Ishikawa (cell line): Measurements from ENCODE around the gene PIPOX.

ENCODE experiments used
- CREB1 ChIP-seq: IDR thresholded peaks from 2 replicates; pipeline ENCODE4 v1.6.1; 2012; ENCODE audit warnings: low read depth
- EP300 ChIP-seq: IDR thresholded peaks from 2 replicates; pipeline ENCODE4 v1.6.1; 2012; ENCODE audit warnings: borderline replicate concordance
- NFIC ChIP-seq: IDR thresholded peaks from 2 replicates; pipeline ENCODE4 v1.6.1; 2012
- RAD21 ChIP-seq: IDR thresholded peaks from 2 replicates; pipeline ENCODE4 v1.6.1; 2012; ENCODE audit warnings: low read depth
- TEAD4 ChIP-seq: IDR thresholded peaks from 2 replicates; pipeline ENCODE4 v1.6.1; 2012
- TF ChIP-seq, protein P1 (sequence below): IDR thresholded peaks from 2 replicates; pipeline ENCODE4 v1.6.1; 2012; ENCODE audit warnings: low read depth, mild to moderate bottlenecking
- TF ChIP-seq, protein P2 (sequence below): IDR thresholded peaks from 2 replicates; pipeline ENCODE4 v1.6.1; 2012

DNA sequence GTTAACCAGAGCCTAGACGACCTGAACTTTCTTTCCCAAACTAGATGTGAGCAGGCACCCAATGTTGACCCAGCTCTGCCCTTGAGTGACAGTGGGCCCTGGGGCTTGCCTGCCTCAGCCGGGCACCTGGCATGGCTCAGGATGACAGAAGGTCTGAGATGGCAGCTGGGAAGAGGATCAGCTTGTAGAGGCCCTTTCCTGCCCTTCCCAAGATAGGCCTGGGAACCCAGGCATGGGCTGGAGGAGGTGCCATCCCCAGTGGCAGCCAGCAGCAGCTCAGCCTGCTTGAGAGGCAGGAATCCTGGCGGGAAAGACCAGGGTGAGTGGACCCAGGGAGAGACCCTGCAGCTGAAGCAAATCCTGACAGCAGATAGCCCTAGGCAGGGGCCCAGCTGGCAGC, 59.1 kb downstream of the PIPOX start:
- TF ChIP-seq EP300, result no peak
- TF ChIP-seq NFIC, result no peak
- TF ChIP-seq, protein P1, sequence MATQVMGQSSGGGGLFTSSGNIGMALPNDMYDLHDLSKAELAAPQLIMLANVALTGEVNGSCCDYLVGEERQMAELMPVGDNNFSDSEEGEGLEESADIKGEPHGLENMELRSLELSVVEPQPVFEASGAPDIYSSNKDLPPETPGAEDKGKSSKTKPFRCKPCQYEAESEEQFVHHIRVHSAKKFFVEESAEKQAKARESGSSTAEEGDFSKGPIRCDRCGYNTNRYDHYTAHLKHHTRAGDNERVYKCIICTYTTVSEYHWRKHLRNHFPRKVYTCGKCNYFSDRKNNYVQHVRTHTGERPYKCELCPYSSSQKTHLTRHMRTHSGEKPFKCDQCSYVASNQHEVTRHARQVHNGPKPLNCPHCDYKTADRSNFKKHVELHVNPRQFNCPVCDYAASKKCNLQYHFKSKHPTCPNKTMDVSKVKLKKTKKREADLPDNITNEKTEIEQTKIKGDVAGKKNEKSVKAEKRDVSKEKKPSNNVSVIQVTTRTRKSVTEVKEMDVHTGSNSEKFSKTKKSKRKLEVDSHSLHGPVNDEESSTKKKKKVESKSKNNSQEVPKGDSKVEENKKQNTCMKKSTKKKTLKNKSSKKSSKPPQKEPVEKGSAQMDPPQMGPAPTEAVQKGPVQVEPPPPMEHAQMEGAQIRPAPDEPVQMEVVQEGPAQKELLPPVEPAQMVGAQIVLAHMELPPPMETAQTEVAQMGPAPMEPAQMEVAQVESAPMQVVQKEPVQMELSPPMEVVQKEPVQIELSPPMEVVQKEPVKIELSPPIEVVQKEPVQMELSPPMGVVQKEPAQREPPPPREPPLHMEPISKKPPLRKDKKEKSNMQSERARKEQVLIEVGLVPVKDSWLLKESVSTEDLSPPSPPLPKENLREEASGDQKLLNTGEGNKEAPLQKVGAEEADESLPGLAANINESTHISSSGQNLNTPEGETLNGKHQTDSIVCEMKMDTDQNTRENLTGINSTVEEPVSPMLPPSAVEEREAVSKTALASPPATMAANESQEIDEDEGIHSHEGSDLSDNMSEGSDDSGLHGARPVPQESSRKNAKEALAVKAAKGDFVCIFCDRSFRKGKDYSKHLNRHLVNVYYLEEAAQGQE, result no peak
- TF ChIP-seq CREB1, result no peak
- no peak for TF ChIP-seq TEAD4
- TF ChIP-seq, protein P2, sequence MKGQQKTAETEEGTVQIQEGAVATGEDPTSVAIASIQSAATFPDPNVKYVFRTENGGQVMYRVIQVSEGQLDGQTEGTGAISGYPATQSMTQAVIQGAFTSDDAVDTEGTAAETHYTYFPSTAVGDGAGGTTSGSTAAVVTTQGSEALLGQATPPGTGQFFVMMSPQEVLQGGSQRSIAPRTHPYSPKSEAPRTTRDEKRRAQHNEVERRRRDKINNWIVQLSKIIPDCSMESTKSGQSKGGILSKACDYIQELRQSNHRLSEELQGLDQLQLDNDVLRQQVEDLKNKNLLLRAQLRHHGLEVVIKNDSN, result no peak
- TF ChIP-seq RAD21, result no peak
